Ovary (tissue), 9 donors: ENCODE results near the gene FADS2. TPM values are rescaled to one million over a fixed set of nuclear protein-coding genes. Genes with fewer than 3 reads are reported as not detected.

Experiments used
- DNase-seq, 5 donors: peaks; one replicate each; pipeline ENCODE4 v3.0.0-alpha.2; 2019 to 2020
- H3K27ac ChIP-seq, 2 donors: fragments of 200-600 bp; one replicate each; pipeline versions ENCODE4 v1.5.1 to v1.8.0; 2019 to 2022
- H3K27me3 ChIP-seq: fragments of 200-600 bp; one replicate; pipeline ENCODE4 v1.8.0; 2022
- H3K36me3 ChIP-seq: fragments of 200-600 bp; sonication (generic); one replicate; pipeline ENCODE4 v1.5.1; 2019
- H3K4me1 ChIP-seq: one replicate; pipeline ENCODE4 v1.8.1; 2013; ENCODE audit warnings: mild to moderate bottlenecking, moderate library complexity; ENCODE audit not compliant: insufficient read depth
- H3K4me3 ChIP-seq: fragments of 200-600 bp; sonication (generic); one replicate; pipeline ENCODE4 v1.5.1; 2017
- H3K9me3 ChIP-seq, 2 donors: fragments of 200-600 bp in 1 of 2; sonication (generic) in 1 of 2; one replicate each; pipeline versions ENCODE4 v1.5.1 to v1.8.1; 2013 to 2019; ENCODE audit warnings: mild to moderate bottlenecking in 1 of 2, moderate library complexity in 1 of 2
- EP300 ChIP-seq: sonication (generic); formaldehyde crosslinking; IDR thresholded peaks from one replicate; pipeline ENCODE4 v1.6.1; 2017; ENCODE audit warnings: antibody characterized with exemption
- POLR2A ChIP-seq: fragments of 450-650 bp; IDR thresholded peaks from one replicate; pipeline ENCODE4 v1.6.1; 2017; ENCODE audit warnings: antibody characterized with exemption, mild to moderate bottlenecking, moderate library complexity
- WGBS, 3 donors: extraction: QIAGEN DNeasy Blood & Tissue Kit in 1 of 3; methylation state at CpG; one replicate each; pipeline versions ENCODE4 v1.1.5 to v1.1.7; 2013 to 2017; 5-methylcytosine and 5-hydroxymethylcytosine counted together
- intact Hi-C, 4 donors: fragments of 100-400 bp; cut with DNase I; formaldehyde crosslinking; loops; one replicate each; pipeline versions ENCODE4 v1.11.0 to v1.15.1; 2022 to 2023
- polyA plus RNA-seq, 2 donors: library from polyadenylated mRNA; stranded (reverse); fragments of 200-250 nt in 1 of 2; fragments of 350-450 nt in 1 of 2; fragmentation: Illumina TruSeq in 1 of 2; extraction: RNeasy Lipid Tissue Mini Kit (QIAGEN cat#74804) in 1 of 2; gene quantifications; one replicate each; pipeline ENCODE4 v1.2.3, GENCODE V29; 2013 to 2014
- total RNA-seq, 7 donors: library from RNA; depleted of rRNA in 2 of 7; stranded (reverse); fragments of >200 nt in 2 of 7; fragmentation: NEBNext Ultra II Directional in 3 of 7; extraction: Animal tissue kit (Norgen Biotek cat#: 25700) in 3 of 7; gene quantifications; one replicate each; pipeline versions ENCODE4 v1.1.0 to v1.2.4, GENCODE V29; 2016 to 2023
- TF ChIP-seq, protein P1 (sequence below), 3 donors: fragments of 450-650 bp in 2 of 3; fragments of 200-600 bp in 1 of 3; IDR thresholded peaks; one replicate each; pipeline versions ENCODE4 v1.5.1 to v1.8.0; 2016 to 2022; ENCODE audit warnings: antibody characterized with exemption in 3 of 3, mild to moderate bottlenecking in 1 of 3
- donor health status: DM: no; HTN: no; CAD: no; lungs with moderate emphysema.
- donor health status: DM: no; HTN: no; CAD: no.
- donor health status: Bipolar disorder and iron deficiency.
- donor health status: DM: yes; HTN: yes; CAD: no.
- donor health status: DM: no; HTN: no; CAD: no.
- donor health status: DM: yes; HTN: yes; CAD: no.

Gene FADS2
- total and polyA plus RNA-seq, 9 donors, result 6.3 to 298 (median 26.2) TPM

DNA sequence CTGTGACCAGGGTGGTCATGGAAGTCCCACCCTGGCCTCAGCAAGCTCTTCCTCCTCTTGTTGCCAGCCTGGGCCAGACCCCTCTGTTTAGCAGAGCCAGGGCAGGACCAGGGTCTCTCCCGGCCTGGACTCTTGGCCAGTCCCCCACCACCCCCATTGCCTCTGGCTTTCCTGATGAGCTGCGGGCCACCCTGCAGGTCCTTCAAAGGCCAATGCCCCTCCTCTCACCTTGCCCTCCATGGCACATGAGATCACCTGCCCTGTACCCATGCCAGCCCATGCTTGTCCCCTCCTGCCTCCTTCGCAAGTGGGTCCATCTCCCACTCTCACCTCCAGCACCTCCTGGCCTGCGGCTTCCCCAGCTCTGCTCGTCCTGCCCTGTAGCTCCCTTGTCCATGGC is 10.4 kb downstream of the FADS2 start:
- DNase-seq, result no peak
- Histone ChIP-seq H3K36me3 (no peaks in the 10 kb centered on the region), H3K27me3 (no peaks in the 10 kb centered on the region), H3K4me3 (no peak overlapping the region), H3K4me1 (peaks cover 7% of the 10 kb centered on the region), H3K9me3 (no peaks in the 10 kb centered on the region), H3K27ac (no peak overlapping the region)
- WGBS, 3 donors, result 92 to 94% (median 94%) methylated on average over 5 of the region's 5 CpGs
- intact Hi-C loops, result no loop called here
- TF ChIP-seq POLR2A (no peak), EP300 (no peak)
- TF ChIP-seq, protein P1, sequence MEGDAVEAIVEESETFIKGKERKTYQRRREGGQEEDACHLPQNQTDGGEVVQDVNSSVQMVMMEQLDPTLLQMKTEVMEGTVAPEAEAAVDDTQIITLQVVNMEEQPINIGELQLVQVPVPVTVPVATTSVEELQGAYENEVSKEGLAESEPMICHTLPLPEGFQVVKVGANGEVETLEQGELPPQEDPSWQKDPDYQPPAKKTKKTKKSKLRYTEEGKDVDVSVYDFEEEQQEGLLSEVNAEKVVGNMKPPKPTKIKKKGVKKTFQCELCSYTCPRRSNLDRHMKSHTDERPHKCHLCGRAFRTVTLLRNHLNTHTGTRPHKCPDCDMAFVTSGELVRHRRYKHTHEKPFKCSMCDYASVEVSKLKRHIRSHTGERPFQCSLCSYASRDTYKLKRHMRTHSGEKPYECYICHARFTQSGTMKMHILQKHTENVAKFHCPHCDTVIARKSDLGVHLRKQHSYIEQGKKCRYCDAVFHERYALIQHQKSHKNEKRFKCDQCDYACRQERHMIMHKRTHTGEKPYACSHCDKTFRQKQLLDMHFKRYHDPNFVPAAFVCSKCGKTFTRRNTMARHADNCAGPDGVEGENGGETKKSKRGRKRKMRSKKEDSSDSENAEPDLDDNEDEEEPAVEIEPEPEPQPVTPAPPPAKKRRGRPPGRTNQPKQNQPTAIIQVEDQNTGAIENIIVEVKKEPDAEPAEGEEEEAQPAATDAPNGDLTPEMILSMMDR (IDR thresholded peaks at IDR 0.05), result no peak

DNA sequence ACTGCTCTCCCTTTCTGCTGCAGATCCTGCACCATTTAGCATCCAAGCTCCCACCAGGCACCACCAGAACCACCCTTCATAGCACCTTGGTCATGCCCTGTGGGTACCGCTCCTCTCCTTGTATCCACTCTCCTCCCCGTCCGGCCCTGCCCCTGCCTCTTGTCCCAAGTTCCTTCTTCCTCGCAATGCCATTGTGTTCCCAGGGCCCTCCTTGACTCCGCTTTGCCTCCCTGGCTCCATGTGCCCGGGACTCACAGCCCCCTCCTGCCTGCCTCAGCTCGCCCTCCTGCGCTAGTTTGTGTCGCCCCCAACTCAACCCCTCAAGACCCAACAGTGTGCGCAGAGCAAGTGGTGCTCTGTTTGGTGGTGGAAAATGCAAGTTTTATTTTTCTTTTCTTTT is 10.8 kb downstream of the FADS2 start:
- WGBS, 3 donors, result 86 to 97% (median 86%) methylated on average over 10 of the region's 10 CpGs

GRCh38 chr11:61839742-61840141 is 11.6 kb downstream of the FADS2 start:
- TF ChIP-seq EP300, result no peak
- TF ChIP-seq POLR2A, result no peak
- TF ChIP-seq, protein P1 (IDR thresholded peaks at IDR 0.05), result no peak
- intact Hi-C loops, result no loop called here
- 86 to 93% (median 91%) methylated on average over 2 of the region's 2 CpGs for WGBS, 3 donors
- no peak overlapping the region for H3K4me3 ChIP-seq
- DNase-seq, result no peak
- peaks cover 3% of the 10 kb centered on the region for H3K4me1 ChIP-seq
- no peaks in the 10 kb centered on the region for H3K9me3 ChIP-seq
- H3K27me3 ChIP-seq, result no peaks in the 10 kb centered on the region
- no peaks in the 10 kb centered on the region for H3K36me3 ChIP-seq
- no peak overlapping the region for H3K27ac ChIP-seq

More for the DNA sequence above, 10.8 kb downstream of the FADS2 start:
- no peaks in the 10 kb centered on the region for H3K9me3 ChIP-seq
- H3K27me3 ChIP-seq, result no peaks in the 10 kb centered on the region
- H3K4me1 ChIP-seq, result peaks cover 7% of the 10 kb centered on the region
- no peak overlapping the region for H3K4me3 ChIP-seq
- no peaks in the 10 kb centered on the region for H3K36me3 ChIP-seq
- H3K27ac ChIP-seq, result no peak overlapping the region
- intact Hi-C loops, result no loop called here
- no peak for TF ChIP-seq EP300
- TF ChIP-seq POLR2A, result no peak
- TF ChIP-seq, protein P1 (IDR thresholded peaks at IDR 0.05), result no peak
- no peak for DNase-seq

DNA sequence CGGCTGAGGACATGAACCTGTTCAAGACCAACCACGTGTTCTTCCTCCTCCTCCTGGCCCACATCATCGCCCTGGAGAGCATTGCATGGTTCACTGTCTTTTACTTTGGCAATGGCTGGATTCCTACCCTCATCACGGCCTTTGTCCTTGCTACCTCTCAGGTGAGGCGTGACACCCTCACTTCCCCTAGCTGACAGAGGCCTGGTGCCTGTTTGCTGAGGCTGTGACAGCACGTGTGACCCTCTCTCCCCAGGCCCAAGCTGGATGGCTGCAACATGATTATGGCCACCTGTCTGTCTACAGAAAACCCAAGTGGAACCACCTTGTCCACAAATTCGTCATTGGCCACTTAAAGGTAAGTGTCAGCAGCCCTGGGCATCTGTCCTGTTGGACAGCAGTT is 12.3 kb downstream of the FADS2 start:
- WGBS, 3 donors, result 90 to 91% (median 91%) methylated on average over 7 of the region's 7 CpGs
- H3K36me3 ChIP-seq, result no peaks in the 10 kb centered on the region

More for the DNA sequence above, 12.3 kb downstream of the FADS2 start:
- no peak overlapping the region for H3K4me3 ChIP-seq
- no peaks in the 10 kb centered on the region for H3K4me1 ChIP-seq
- TF ChIP-seq, protein P1 (IDR thresholded peaks at IDR 0.05), result no peak
- TF ChIP-seq EP300, result no peak
- TF ChIP-seq POLR2A, result no peak
- H3K27me3 ChIP-seq, result no peaks in the 10 kb centered on the region
- H3K9me3 ChIP-seq, result no peaks in the 10 kb centered on the region
- no peak overlapping the region for H3K27ac ChIP-seq
- intact Hi-C loops, result no loop called here
- DNase-seq, result no peak
